ENCODE measurements around the gene PKNOX2.

The PKNOX2 gene

GRCh38 chr11:125351033-125351867, 186.7 kb downstream of the PKNOX2 start:
- intact Hi-C loops (cut with DNase I), result loop anchor here (10.0 kb wide), 1 partner anchor 54 kb away; no protein-coding TSS in a partner anchor
- DNase-seq, result no peak

GRCh38 chr11:125351868-125352250, 187.3 kb downstream of the PKNOX2 start:
- DNase-seq, result no peak
- intact Hi-C loops (cut with DNase I), result loop anchor here (10.0 kb wide), 1 partner anchor 53 kb away; no protein-coding TSS in a partner anchor

- no peak for DNase-seq
- intact Hi-C loops (cut with DNase I), result loop anchor here (10.0 kb wide), 1 partner anchor 48 kb away; no protein-coding TSS in a partner anchor
These were observed 192.2 kb downstream of the PKNOX2 start for GRCh38 chr11:125356797-125357196.

DNA sequence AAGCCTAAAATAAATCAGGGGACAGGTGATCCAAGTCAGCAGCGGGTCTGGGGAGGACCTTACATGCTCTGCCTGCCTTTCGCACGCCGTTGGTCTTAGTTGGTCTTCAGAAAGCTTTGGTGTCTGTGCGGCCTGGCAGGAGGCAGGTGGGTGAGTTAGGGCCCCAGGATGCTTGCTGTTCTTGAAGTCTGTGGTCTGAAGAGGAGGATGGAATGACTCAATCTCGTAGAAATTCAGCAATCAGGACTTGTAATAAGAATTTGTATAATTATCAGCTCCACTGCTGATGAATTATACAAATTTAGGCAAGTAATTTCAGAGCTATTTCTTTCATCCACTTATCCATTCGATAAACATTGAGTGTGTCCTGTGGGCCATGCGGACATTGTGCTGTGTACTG, 193.0 kb downstream of the PKNOX2 start:
- no peak for DNase-seq
- intact Hi-C loops (cut with DNase I), result loop anchor here (10.0 kb wide), 1 partner anchor 47 kb away; no protein-coding TSS in a partner anchor

DNA sequence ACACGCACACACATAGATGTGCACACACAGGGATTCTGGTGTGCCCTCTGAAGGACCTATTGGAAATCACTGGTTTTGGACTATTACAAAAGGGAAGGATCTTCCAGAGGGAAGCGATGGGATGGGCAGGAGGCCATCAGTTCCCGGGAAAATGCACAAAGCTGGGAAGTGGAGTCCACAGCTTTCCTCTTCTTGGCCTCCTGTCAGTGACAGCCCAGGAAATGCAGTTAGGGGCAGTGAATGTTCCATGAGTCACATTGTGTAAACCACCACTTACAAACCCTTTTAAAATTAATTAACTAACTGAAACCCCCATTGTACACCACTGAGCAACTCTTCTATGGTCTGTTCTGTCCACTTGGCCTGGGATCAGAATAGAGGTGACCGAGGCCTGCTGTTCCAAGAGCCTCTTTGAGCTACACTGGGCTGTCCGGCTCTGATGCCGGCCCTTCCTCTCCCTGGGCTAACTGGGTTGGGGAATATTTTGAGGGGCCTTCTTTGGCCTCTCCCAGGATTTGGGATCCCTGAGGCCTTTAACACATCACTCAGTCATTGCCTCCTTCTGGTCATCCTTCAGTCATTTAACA, 193.8 kb downstream of the PKNOX2 start:
- DNase-seq, result peak in 3 of 42 donors; percentile 36 to 74 (median 36)
- intact Hi-C loops (cut with DNase I), result loop anchor here (10.0 kb wide), 1 partner anchor 46 kb away; no protein-coding TSS in a partner anchor

DNA sequence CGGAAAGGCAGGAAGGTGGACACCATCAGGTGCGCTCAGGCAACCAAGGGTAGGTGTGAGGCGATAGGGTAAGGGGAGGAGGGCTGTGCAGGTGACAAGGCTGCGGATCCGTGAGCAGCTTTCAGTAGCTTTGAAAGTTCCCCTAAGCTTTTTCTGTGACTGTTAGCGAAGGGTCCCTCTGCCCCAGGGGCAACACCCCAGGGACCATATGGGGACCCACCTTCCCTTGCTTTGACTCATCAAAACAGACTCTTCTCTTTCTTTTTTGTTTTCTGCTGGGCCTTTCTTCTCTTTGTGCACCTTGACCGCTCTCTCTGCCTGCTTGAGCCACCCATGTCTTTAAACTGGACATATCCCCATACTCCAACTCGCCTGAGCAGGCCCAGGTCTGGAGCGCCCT, 194.6 kb downstream of the PKNOX2 start:
- intact Hi-C loops (cut with DNase I), result loop anchor here (10.0 kb wide), 1 partner anchor 46 kb away; no protein-coding TSS in a partner anchor

GRCh38 chr11:125360066-125360465, 195.5 kb downstream of the PKNOX2 start:
- DNase-seq, result peak in 35 of 42 donors; percentile 13 to 87 (median 59)
- intact Hi-C loops (cut with DNase I), result no loop called here

More for the DNA sequence above, 194.6 kb downstream of the PKNOX2 start:
- DNase-seq, result no peak

DNA sequence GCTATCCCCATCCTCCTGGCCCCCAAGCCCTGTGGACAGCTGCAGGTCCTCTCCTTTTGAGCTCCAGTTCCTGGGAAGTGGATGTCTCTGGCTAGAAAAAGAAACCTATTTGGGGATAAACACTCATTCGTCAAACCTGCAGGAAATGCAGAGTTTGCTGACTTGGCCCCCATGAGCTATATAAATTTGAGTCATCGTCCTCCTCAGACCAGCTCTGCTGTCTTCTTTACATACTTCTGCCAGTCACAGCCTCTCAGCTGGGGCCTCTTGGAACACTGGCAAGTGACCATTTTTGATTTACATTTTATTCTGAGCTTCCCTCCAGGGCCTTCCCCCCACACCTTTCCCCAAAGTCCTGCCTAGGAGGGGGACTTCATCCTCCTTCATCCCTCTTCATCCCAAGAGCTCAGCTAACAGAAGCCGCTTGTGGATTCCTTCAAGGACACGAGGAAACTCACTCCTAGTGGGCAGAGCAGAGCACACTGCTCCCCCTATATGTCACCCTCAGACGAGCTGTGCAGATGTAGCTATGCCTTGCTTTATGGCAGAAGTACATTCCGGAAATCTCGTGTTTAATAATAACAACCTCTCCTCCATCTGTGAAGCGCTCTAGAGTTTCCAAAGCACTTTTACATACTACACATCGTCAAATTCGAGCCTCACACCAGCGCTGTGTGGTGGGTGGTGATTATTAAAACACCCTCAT, 199.7 kb downstream of the PKNOX2 start:
- DNase-seq, result no peak
- intact Hi-C loops (cut with DNase I), result no loop called here

GRCh38 chr11:125365196-125365931, 200.8 kb downstream of the PKNOX2 start:
- DNase-seq, result no peak

GRCh38 chr11:125367710-125368109, 203.2 kb downstream of the PKNOX2 start:
- no peak for DNase-seq
- intact Hi-C loops (cut with DNase I), result no loop called here

More at GRCh38 chr11:125365196-125365931, 200.8 kb downstream of the PKNOX2 start:
- intact Hi-C loops (cut with DNase I), result no loop called here

- no peak for DNase-seq
- intact Hi-C loops (cut with DNase I), result no loop called here
These were observed 204.2 kb downstream of the PKNOX2 start for GRCh38 chr11:125368757-125369156.

DNA sequence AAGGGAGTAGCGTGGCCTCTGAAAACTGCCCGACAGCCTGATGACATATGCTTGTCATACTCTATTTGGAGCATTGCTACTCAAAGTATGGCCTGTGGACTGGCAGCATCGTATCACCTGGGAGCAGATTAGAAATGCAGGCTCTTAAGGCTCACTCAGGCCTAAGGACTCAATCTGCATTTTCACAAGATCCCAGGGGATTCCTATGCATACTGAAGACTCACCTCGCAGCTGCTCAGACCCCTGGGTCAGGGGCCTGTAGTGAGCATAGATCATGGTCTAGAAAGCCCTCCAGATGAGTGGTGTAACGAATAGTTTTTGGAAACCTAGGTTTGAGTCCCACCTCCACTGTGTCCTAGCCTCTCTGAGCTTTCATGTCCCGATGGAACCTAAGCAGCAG, 205.3 kb downstream of the PKNOX2 start:
- no peak for DNase-seq
- intact Hi-C loops (cut with DNase I), result no loop called here

DNA sequence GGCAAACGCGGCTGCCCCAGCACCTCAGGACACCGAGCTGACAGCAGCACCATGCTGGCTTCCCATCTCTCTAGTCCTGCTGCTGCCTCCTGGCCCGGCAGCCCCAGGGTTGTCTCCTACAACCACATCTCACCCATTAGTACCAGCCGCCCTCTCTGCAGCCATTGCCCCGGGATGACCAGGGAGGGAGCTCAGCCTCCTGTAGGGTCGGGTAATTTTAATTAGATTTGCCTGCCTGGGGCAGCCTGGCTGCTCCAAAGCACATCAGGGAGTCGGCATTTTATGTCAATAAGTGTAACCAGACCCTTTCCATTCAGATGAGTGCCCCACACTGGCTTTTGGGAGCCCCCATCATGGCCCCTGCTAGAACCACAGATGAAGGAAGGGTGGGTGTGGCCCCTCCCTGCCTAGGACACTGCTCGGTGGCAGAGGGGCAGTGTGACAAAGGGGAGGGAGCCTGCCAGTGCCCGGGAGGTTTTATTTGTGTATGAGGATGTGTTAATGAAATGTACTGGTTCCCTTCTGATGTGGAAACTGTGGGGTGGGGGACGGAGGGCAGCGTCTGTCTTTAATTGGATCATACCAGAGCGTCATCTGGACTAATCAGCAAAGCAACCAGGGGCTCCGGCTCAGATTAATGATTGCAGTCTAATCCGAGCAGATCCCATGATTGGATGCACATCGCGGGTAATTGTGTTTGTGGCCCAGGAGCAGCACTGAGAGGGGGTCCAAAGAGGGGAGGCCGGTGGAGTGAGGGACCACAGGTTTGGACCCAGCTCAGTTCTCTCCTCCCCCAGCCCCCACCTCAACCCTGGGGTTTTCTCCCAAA, 206.2 kb downstream of the PKNOX2 start:
- no peak for DNase-seq

DNA sequence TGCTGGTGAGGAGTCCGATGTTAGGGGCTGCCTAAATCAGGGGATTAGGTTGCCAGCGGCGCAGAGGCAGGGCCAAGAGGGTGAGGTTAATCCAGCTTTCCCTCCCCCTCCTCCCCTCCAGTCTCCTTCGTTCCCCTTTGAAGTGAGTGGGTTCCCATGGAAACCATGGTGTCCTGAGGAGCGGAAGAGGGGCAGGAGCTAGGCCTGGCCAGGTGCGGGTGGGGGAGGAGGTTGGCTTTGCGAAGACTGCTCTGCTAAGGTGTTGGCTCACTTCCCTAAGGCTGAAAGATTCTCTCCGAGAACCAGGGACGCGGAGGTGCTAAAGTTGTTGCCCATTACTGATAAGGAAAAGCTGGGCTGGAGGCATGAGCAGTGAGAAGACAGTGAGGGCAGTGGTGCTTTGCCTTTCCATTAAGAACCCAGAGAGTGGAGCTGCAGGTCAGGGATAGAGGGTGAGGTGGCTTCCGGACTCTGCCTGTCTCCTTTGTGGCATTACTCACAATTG, 206.9 kb downstream of the PKNOX2 start:
- intact Hi-C loops (cut with DNase I), result no loop called here
- no peak for DNase-seq

More for the DNA sequence above, 206.2 kb downstream of the PKNOX2 start:
- intact Hi-C loops (cut with DNase I), result no loop called here

DNA sequence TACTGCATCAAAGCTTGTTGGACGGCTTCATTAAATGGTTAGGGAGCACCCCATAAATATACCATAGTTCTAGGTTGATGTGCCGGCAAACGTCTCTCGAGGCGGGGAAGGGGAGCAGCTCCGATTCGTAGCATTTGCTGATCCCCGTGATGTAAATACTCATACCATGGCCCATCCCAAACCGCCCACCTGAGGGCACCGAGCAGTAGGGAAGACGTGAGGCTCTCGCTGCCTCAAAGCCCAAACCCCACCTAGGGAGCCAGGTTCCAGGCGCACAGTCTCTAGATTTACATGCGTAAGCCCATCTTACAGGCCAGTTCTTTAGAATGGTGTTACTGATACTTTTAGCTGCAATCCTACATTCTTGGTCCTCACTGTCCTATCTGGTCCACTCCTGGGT, 207.5 kb downstream of the PKNOX2 start:
- no peak for DNase-seq
- intact Hi-C loops (cut with DNase I), result no loop called here

- intact Hi-C loops (cut with DNase I), result no loop called here
- DNase-seq, result no peak
These were observed 208.4 kb downstream of the PKNOX2 start for GRCh38 chr11:125372911-125373310.

- no peak for DNase-seq
- intact Hi-C loops (cut with DNase I), result no loop called here
These were observed 209.2 kb downstream of the PKNOX2 start for GRCh38 chr11:125373426-125374391.

Measured in head of caudate nucleus (tissue), 42 donors.